Parathyroid adenoma (tissue), 2 donors: ENCODE data around the gene VWA3A.
A peak's percentile ranks its signal among the peaks of the same experiment; 100 is the strongest.

Experiments used
- H2AFZ ChIP-seq: fragments of 300-600 bp; sonication (generic); one replicate; pipeline ENCODE4 v1.7.0; 2017; ENCODE audit warnings: antibody characterized with exemption, mild to moderate bottlenecking
- H3K27ac ChIP-seq: fragments of 300-600 bp; sonication (generic); one replicate; pipeline ENCODE4 v1.7.0; 2017
- H3K27me3 ChIP-seq: fragments of 300-600 bp; sonication (generic); one replicate; pipeline ENCODE4 v1.7.0; 2017; ENCODE audit warnings: low read length; ENCODE audit not compliant: control insufficient read depth, insufficient read depth
- H3K36me3 ChIP-seq: fragments of 300-600 bp; sonication (generic); one replicate; pipeline ENCODE4 v1.7.0; 2017; ENCODE audit warnings: low read length; ENCODE audit not compliant: control insufficient read depth, insufficient read depth
- H3K4me1 ChIP-seq: fragments of 300-600 bp; sonication (generic); one replicate; pipeline ENCODE4 v1.7.0; 2017; ENCODE audit warnings: control low read depth
- H3K4me2 ChIP-seq: fragments of 300-600 bp; sonication (generic); one replicate; pipeline ENCODE4 v1.7.0; 2017; ENCODE audit warnings: low read length
- H3K4me3 ChIP-seq: fragments of 300-600 bp; sonication (generic); one replicate; pipeline ENCODE4 v1.7.0; 2017; ENCODE audit warnings: low read depth, low read length
- H3K79me2 ChIP-seq: fragments of 300-600 bp; sonication (generic); one replicate; pipeline ENCODE4 v1.7.0; 2017; ENCODE audit warnings: control low read depth
- H3K9ac ChIP-seq: fragments of 300-600 bp; sonication (generic); one replicate; pipeline ENCODE4 v1.7.0; 2017; ENCODE audit warnings: mild to moderate bottlenecking
- H3K9me3 ChIP-seq: fragments of 300-600 bp; sonication (generic); one replicate; pipeline ENCODE4 v1.7.0; 2017; ENCODE audit warnings: low read length; ENCODE audit not compliant: control insufficient read depth
- CTCF ChIP-seq: fragments of 300-600 bp; sonication (generic); IDR thresholded peaks from one replicate; pipeline ENCODE4 v1.7.0; 2017; ENCODE audit warnings: antibody characterized with exemption, mild to moderate bottlenecking
- donor health status: primary hyperparathyroidism.

VWA3A gene

GRCh38 chr16:22161401-22161800 is 69.1 kb downstream of the VWA3A start:
- no peak overlapping the region for H3K27ac ChIP-seq
- H3K9me3 ChIP-seq, result no peaks in the 10 kb centered on the region
- no peak overlapping the region for H2AFZ ChIP-seq
- H3K27me3 ChIP-seq, result no peaks in the 10 kb centered on the region
- H3K9ac ChIP-seq, result no peak overlapping the region
- no peak for TF ChIP-seq CTCF
- H3K36me3 ChIP-seq, result no peaks in the 10 kb centered on the region
- no peaks in the 10 kb centered on the region for H3K79me2 ChIP-seq
- no peak overlapping the region for H3K4me2 ChIP-seq
- H3K4me3 ChIP-seq, result no peak overlapping the region
- H3K4me1 ChIP-seq, result no peaks in the 10 kb centered on the region

GRCh38 chr16:22161999-22162655 is 69.8 kb downstream of the VWA3A start, which contains the start of gene SDR42E2:
Gene SDR42E2 (plus strand): TSS chr16:22162506. CDS start chr16:22165583, 3,077 bp downstream.
- Histone ChIP-seq H3K9me3 (no peaks in the 10 kb centered on the region), H3K27me3 (no peaks in the 10 kb centered on the region), H3K4me3 (peak within 1 kb of the TSS; percentile 34), H3K9ac (no peak within 1 kb of the TSS), H3K36me3 (no peaks in the 10 kb centered on the region), H3K4me1 (no peaks in the 10 kb centered on the region), H2AFZ (peak within 1 kb of the TSS; percentile 54), H3K4me2 (peak within 1 kb of the TSS; percentile 52), H3K79me2 (no peaks in the 10 kb centered on the region), H3K27ac (no peak within 1 kb of the TSS)
- TF ChIP-seq CTCF, result no peak

- peak overlapping the region; percentile 52 for H3K4me2 ChIP-seq
- no peaks in the 10 kb centered on the region for H3K27me3 ChIP-seq
- peak overlapping the region; percentile 54 for H2AFZ ChIP-seq
- H3K4me1 ChIP-seq, result no peaks in the 10 kb centered on the region
- no peaks in the 10 kb centered on the region for H3K79me2 ChIP-seq
- H3K27ac ChIP-seq, result no peak overlapping the region
- H3K9me3 ChIP-seq, result no peaks in the 10 kb centered on the region
- H3K4me3 ChIP-seq, result no peak overlapping the region
- no peak for TF ChIP-seq CTCF
- no peaks in the 10 kb centered on the region for H3K36me3 ChIP-seq
- H3K9ac ChIP-seq, result no peak overlapping the region
Observed at GRCh38 chr16:22162656-22163009, 70.3 kb downstream of the VWA3A start.

GRCh38 chr16:22163806-22164205 is 71.5 kb downstream of the VWA3A start:
- H2AFZ ChIP-seq, result no peak overlapping the region
- TF ChIP-seq CTCF, result no peak
- H3K27me3 ChIP-seq, result no peaks in the 10 kb centered on the region
- H3K36me3 ChIP-seq, result no peaks in the 10 kb centered on the region
- no peaks in the 10 kb centered on the region for H3K79me2 ChIP-seq
- H3K4me2 ChIP-seq, result no peak overlapping the region
- H3K4me1 ChIP-seq, result no peaks in the 10 kb centered on the region
- H3K9ac ChIP-seq, result no peak overlapping the region
- no peaks in the 10 kb centered on the region for H3K9me3 ChIP-seq
- no peak overlapping the region for H3K4me3 ChIP-seq
- no peak overlapping the region for H3K27ac ChIP-seq

- H2AFZ ChIP-seq, result no peak overlapping the region
- TF ChIP-seq CTCF, result no peak
- no peaks in the 10 kb centered on the region for H3K36me3 ChIP-seq
- H3K4me2 ChIP-seq, result no peak overlapping the region
- H3K27ac ChIP-seq, result no peak overlapping the region
- no peaks in the 10 kb centered on the region for H3K4me1 ChIP-seq
- no peaks in the 10 kb centered on the region for H3K9me3 ChIP-seq
- H3K27me3 ChIP-seq, result no peaks in the 10 kb centered on the region
- no peaks in the 10 kb centered on the region for H3K79me2 ChIP-seq
- no peak overlapping the region for H3K9ac ChIP-seq
- no peak overlapping the region for H3K4me3 ChIP-seq
Observed at GRCh38 chr16:22164482-22164881, 72.1 kb downstream of the VWA3A start.
